SK-N-SH treated with all-trans-retinoic acid at 6 μM for 48 hours (cell line): ENCODE results near the gene RALA.

ENCODE experiments used
- ATAC-seq: fragments of 200-7000 bp; cut with Tn5 transposase; 3 replicates; pipeline ENCODE4 v1.9.1; 2020; ENCODE audit warnings: mild to moderate bottlenecking, moderate library complexity
- BACH2 ChIP-seq: fragments of 250-450 bp; sonication (Bioruptor Pico); IDR thresholded peaks from 2 replicates; pipeline ENCODE4 v1.9.0; 2021; ENCODE audit warnings: mild to moderate bottlenecking, borderline replicate concordance
- CSDC2 ChIP-seq: fragments of 250-450 bp; sonication (Bioruptor Pico); IDR thresholded peaks from 2 replicates; pipeline ENCODE4 v1.5.0; 2020; ENCODE audit warnings: mild to moderate bottlenecking, moderate library complexity
- ESRRG ChIP-seq: fragments of 250-450 bp; sonication (Bioruptor Pico); IDR thresholded peaks from 2 replicates; pipeline ENCODE4 v1.6.1; 2021; ENCODE audit warnings: mild to moderate bottlenecking
- GLIS3 ChIP-seq: fragments of 250-450 bp; sonication (Bioruptor Pico); IDR thresholded peaks from 2 replicates; pipeline ENCODE4 v1.5.0; 2020; ENCODE audit warnings: mild to moderate bottlenecking, moderate library complexity
- ISL1 ChIP-seq: fragments of 250-450 bp; sonication (Bioruptor Pico); IDR thresholded peaks from 2 replicates; pipeline ENCODE4 v2.1.2; 2022; ENCODE audit warnings: mild to moderate bottlenecking, moderate library complexity
- OSR1 ChIP-seq: fragments of 250-450 bp; sonication (Bioruptor Pico); IDR thresholded peaks from 2 replicates; pipeline ENCODE4 v1.8.0; 2022; ENCODE audit warnings: moderate library complexity, mild to moderate bottlenecking, inconsistent platforms
- RARB ChIP-seq: fragments of 250-450 bp; sonication (Bioruptor Pico); IDR thresholded peaks from 2 replicates; pipeline ENCODE4 v1.8.0; 2021; ENCODE audit warnings: mild to moderate bottlenecking, moderate library complexity
- SNAI2 ChIP-seq: fragments of 250-450 bp; sonication (Bioruptor Pico); IDR thresholded peaks from 2 replicates; pipeline ENCODE4 v1.5.0; 2020; ENCODE audit warnings: mild to moderate bottlenecking, moderate library complexity
- TCF4 ChIP-seq: fragments of 250-450 bp; sonication (Bioruptor Pico); IDR thresholded peaks from 2 replicates; pipeline ENCODE4 v1.8.0; 2021; ENCODE audit warnings: mild to moderate bottlenecking, moderate library complexity, borderline replicate concordance
- TOX ChIP-seq: fragments of 250-450 bp; sonication (Bioruptor Pico); IDR thresholded peaks from 2 replicates; pipeline ENCODE4 v1.8.0; 2021; ENCODE audit warnings: mild to moderate bottlenecking, moderate library complexity, borderline replicate concordance
- ZC3H10 ChIP-seq: fragments of 250-450 bp; sonication (Bioruptor Pico); IDR thresholded peaks from 2 replicates; pipeline ENCODE4 v1.5.1; 2021; ENCODE audit warnings: mild to moderate bottlenecking, moderate library complexity
- ZFP3 ChIP-seq: fragments of 250-450 bp; sonication (Bioruptor Pico); IDR thresholded peaks from 2 replicates; pipeline ENCODE4 v1.5.0; 2020; ENCODE audit warnings: mild to moderate bottlenecking, moderate library complexity
- ZFP30 ChIP-seq: fragments of 450-650 bp; formaldehyde crosslinking; IDR thresholded peaks from 2 replicates; pipeline ENCODE4 v1.5.0; 2022; ENCODE audit warnings: mild to moderate bottlenecking, moderate library complexity
- ZNF565 ChIP-seq: fragments of 450-650 bp; formaldehyde crosslinking; conservative IDR thresholded peaks from 2 replicates; pipeline ENCODE4 v1.5.0; 2020; ENCODE audit warnings: low read depth, mild to moderate bottlenecking, moderate library complexity
- ZNF70 ChIP-seq: fragments of 450-650 bp; formaldehyde crosslinking; IDR thresholded peaks from 2 replicates; pipeline ENCODE4 v1.5.0; 2020; ENCODE audit warnings: mild to moderate bottlenecking, moderate library complexity
- ZNF8 ChIP-seq: fragments of 450-650 bp; formaldehyde crosslinking; IDR thresholded peaks from 2 replicates; pipeline ENCODE4 v1.5.0; 2020; ENCODE audit warnings: mild to moderate bottlenecking, moderate library complexity
- TF ChIP-seq, protein P1 (sequence below): fragments of 250-450 bp; sonication (Bioruptor Pico); IDR thresholded peaks from 2 replicates; pipeline ENCODE4 v1.5.0; 2020; ENCODE audit warnings: mild to moderate bottlenecking, moderate library complexity
- TF ChIP-seq, protein P2 (sequence below): fragments of 250-450 bp; sonication (Bioruptor Pico); IDR thresholded peaks from 2 replicates; pipeline ENCODE4 v1.8.0; 2021; ENCODE audit warnings: low read depth, mild to moderate bottlenecking, moderate library complexity, borderline replicate concordance
- TF ChIP-seq, protein P3 (sequence below): fragments of 250-450 bp; sonication (Bioruptor Pico); IDR thresholded peaks from 2 replicates; pipeline ENCODE4 v1.5.1; 2020; ENCODE audit warnings: low read depth, mild to moderate bottlenecking, moderate library complexity

Gene RALA

DNA sequence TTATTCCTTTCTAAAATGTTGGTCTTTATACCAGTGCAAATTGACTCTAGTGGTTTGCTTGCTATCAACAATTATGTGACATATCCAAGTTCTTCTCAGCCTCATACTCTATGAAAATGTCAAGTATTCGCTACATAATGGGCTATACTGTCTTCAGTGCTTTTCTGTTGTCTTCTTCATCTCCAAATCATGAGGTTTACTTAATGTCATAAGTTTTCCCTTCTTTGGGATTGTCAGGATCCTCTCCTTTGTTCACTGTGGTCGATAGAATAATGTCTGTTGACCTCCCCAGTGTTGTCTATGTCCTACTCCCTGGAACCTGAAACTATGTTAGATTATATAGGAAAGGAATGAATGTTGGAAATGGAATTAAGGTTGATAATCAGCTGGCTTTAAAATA, 16.4 kb upstream of the RALA start (continued):
- TF ChIP-seq, protein P1, sequence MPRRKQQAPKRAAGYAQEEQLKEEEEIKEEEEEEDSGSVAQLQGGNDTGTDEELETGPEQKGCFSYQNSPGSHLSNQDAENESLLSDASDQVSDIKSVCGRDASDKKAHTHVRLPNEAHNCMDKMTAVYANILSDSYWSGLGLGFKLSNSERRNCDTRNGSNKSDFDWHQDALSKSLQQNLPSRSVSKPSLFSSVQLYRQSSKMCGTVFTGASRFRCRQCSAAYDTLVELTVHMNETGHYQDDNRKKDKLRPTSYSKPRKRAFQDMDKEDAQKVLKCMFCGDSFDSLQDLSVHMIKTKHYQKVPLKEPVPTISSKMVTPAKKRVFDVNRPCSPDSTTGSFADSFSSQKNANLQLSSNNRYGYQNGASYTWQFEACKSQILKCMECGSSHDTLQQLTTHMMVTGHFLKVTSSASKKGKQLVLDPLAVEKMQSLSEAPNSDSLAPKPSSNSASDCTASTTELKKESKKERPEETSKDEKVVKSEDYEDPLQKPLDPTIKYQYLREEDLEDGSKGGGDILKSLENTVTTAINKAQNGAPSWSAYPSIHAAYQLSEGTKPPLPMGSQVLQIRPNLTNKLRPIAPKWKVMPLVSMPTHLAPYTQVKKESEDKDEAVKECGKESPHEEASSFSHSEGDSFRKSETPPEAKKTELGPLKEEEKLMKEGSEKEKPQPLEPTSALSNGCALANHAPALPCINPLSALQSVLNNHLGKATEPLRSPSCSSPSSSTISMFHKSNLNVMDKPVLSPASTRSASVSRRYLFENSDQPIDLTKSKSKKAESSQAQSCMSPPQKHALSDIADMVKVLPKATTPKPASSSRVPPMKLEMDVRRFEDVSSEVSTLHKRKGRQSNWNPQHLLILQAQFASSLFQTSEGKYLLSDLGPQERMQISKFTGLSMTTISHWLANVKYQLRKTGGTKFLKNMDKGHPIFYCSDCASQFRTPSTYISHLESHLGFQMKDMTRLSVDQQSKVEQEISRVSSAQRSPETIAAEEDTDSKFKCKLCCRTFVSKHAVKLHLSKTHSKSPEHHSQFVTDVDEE, result no peak
- TF ChIP-seq, protein P2, sequence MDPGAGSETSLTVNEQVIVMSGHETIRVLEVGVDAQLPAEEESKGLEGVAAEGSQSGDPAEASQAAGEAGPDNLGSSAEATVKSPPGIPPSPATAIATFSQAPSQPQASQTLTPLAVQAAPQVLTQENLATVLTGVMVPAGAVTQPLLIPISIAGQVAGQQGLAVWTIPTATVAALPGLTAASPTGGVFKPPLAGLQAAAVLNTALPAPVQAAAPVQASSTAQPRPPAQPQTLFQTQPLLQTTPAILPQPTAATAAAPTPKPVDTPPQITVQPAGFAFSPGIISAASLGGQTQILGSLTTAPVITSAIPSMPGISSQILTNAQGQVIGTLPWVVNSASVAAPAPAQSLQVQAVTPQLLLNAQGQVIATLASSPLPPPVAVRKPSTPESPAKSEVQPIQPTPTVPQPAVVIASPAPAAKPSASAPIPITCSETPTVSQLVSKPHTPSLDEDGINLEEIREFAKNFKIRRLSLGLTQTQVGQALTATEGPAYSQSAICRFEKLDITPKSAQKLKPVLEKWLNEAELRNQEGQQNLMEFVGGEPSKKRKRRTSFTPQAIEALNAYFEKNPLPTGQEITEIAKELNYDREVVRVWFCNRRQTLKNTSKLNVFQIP (CRISPR knock-in tag), result no peak
- TF ChIP-seq CSDC2 (CRISPR knock-in tag) (no peak), RARB (CRISPR knock-in tag) (no peak), TOX (no peak), ISL1 (CRISPR knock-in tag) (no peak)
- TF ChIP-seq, all 23 proteins: peak for 0

DNA sequence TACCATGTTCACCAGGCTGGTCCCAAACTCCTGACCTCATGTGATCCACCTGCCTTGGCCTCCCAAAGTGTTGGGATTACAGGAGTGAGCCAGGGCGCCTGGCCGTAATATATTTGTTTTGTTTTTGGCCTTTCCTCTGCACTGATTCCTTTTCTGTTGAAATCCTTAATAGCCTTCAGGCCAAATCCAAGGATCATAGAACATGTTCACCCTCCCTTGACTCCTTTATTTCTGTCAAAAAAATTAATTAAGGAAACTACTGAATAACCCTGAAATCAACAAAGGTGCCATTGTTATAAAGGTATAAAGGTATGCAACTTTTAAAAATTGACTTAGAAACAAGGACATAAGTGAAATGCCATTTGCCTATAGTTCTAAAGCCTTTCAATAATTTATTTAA, 15.5 kb upstream of the RALA start:
- no peak for ATAC-seq
- TF ChIP-seq ZNF70 (CRISPR knock-in tag) (no peak), GLIS3 (no peak), OSR1 (CRISPR knock-in tag) (no peak), ZFP3 (CRISPR knock-in tag) (no peak), ZNF8 (no peak), RARB (CRISPR knock-in tag) (no peak), BACH2 (CRISPR knock-in tag) (no peak), ZC3H10 (CRISPR knock-in tag) (no peak), SNAI2 (CRISPR knock-in tag) (no peak), TCF4 (CRISPR knock-in tag) (no peak), ESRRG (CRISPR knock-in tag) (no peak), ZNF565 (CRISPR knock-in tag) (no peak), TOX (no peak), ZFP30 (CRISPR knock-in tag) (no peak)
- TF ChIP-seq, protein P1, result no peak
- TF ChIP-seq, protein P2 (CRISPR knock-in tag), result no peak
- TF ChIP-seq, protein P3, sequence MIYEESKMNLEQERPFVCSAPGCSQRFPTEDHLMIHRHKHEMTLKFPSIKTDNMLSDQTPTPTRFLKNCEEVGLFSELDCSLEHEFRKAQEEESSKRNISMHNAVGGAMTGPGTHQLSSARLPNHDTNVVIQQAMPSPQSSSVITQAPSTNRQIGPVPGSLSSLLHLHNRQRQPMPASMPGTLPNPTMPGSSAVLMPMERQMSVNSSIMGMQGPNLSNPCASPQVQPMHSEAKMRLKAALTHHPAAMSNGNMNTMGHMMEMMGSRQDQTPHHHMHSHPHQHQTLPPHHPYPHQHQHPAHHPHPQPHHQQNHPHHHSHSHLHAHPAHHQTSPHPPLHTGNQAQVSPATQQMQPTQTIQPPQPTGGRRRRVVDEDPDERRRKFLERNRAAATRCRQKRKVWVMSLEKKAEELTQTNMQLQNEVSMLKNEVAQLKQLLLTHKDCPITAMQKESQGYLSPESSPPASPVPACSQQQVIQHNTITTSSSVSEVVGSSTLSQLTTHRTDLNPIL (CRISPR knock-in tag), result no peak

DNA sequence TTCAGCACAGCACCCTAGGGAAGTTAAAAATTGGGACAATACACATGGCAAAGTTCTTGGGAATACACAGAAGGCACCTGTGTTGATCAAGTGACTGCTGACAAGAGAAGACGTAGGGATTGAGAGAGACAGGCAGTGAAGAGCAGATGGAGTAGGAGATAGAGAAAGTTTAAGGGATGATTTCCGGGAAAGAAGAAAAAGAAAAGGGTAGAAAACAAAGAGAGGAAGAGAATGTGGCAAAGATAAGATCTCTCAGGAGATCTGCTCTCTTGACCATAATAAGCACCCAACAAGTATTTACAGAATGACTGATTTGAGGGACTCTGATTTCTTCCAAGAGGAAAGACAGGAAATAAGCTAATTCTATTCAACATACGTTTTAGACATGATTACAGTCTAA, 15.1 kb upstream of the RALA start:
- TF ChIP-seq, protein P3 (CRISPR knock-in tag), result no peak
- ATAC-seq, result no peak
